ENCODE measurements around the gene CFAP74.

Gene CFAP74

DNA sequence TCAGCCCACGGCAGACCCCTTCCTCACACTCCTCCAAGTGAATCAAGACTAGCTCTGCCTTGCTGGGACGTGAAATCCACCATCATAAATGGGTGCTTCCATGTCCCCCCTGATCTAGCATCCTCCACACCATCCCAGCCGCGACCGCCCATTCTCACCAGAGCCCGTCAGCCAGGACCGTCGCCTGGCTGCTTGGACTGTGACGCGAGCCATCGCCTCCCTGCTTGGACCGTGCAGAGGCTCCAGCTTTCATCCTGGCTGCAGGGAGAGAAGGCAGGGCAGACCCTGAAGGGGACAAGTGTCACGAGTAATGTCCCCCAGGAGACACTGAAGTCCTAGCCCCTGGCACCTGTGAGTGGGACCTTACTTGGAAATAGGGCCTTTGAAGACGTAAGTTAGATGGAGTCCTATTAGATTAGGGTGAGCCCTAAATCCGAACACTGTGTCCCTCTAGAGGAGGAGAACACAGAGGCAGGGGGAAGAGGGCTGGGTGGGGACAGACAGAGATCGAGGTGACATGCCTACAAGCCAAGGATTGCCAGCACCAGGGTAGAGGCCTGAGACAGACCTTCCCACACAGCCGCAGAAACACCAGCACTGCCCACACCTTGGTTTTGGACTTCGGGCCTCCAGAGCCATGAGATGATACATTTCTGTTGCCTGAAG is 33.9 kb upstream of the CFAP74 start:
- H3K4me3 Mint-ChIP-seq = no peak overlapping the region
- H3K27me3 Mint-ChIP-seq (ENCODE audit: low read depth) = peaks cover 17% of the 10 kb centered on the region
- no peaks in the 10 kb centered on the region for H3K36me3 Mint-ChIP-seq (ENCODE audit: low read depth)
- H3K27ac Mint-ChIP-seq = no peak overlapping the region
- TF ChIP-seq, protein P1, sequence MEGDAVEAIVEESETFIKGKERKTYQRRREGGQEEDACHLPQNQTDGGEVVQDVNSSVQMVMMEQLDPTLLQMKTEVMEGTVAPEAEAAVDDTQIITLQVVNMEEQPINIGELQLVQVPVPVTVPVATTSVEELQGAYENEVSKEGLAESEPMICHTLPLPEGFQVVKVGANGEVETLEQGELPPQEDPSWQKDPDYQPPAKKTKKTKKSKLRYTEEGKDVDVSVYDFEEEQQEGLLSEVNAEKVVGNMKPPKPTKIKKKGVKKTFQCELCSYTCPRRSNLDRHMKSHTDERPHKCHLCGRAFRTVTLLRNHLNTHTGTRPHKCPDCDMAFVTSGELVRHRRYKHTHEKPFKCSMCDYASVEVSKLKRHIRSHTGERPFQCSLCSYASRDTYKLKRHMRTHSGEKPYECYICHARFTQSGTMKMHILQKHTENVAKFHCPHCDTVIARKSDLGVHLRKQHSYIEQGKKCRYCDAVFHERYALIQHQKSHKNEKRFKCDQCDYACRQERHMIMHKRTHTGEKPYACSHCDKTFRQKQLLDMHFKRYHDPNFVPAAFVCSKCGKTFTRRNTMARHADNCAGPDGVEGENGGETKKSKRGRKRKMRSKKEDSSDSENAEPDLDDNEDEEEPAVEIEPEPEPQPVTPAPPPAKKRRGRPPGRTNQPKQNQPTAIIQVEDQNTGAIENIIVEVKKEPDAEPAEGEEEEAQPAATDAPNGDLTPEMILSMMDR (IDR thresholded peaks at IDR 0.05; ENCODE audit: unreplicated experiment in 3 of 3) = no peak
- H3K9me3 Mint-ChIP-seq = no peaks in the 10 kb centered on the region
- H3K4me1 Mint-ChIP-seq = no peaks in the 10 kb centered on the region

DNA sequence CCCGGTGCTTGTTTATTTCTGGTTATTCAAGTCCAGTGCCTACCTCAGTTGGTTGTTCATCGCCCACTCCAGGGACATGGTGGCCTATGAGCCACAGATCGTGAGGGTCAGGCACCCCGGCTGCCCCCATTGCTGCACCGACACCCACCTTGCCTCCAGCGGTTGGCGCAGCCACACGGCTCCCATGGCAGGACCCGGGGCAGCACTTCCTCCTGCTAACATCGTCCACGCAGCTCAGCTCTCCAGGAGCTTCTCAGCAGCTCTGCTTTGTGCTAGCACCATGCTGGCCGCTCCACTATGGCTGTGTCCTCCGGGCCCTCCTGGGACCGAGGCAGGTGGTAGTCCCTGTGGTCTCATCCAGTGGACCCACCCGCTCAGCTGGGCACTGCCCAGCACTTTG is 32.7 kb upstream of the CFAP74 start:
- no peak overlapping the region for H3K27ac Mint-ChIP-seq
- H3K4me1 Mint-ChIP-seq = no peaks in the 10 kb centered on the region
- no peaks in the 10 kb centered on the region for H3K36me3 Mint-ChIP-seq (ENCODE audit: low read depth)
- H3K9me3 Mint-ChIP-seq = no peaks in the 10 kb centered on the region
- peaks cover 17% of the 10 kb centered on the region for H3K27me3 Mint-ChIP-seq (ENCODE audit: low read depth)
- TF ChIP-seq, protein P1 (IDR thresholded peaks at IDR 0.05; ENCODE audit: unreplicated experiment in 3 of 3) = no peak
- no peak overlapping the region for H3K4me3 Mint-ChIP-seq

DNA sequence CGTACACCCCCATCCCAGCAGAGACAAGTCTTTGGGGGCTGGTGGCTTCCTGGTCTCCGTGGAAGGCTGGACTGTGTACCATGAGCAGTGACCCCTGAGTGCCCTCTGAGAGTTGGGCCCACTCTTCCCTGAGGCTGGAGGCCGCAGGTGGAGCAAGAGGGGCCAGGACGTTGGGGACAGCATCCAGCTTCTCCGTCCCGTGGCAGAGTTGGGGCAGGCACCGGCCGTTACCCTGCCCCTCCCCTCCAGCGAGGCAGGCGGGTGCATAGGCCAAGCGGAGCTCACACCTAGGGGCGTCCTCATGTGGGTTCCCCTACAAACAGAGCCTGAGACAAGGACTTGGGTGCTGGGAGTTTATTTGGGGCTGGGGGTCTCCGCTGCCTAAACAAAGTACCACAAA is 29.6 kb upstream of the CFAP74 start:
- H3K36me3 Mint-ChIP-seq (ENCODE audit: low read depth) = no peaks in the 10 kb centered on the region
- TF ChIP-seq, protein P1 (IDR thresholded peaks at IDR 0.05; ENCODE audit: unreplicated experiment in 3 of 3) = no peak
- H3K4me1 Mint-ChIP-seq = peaks cover 5% of the 10 kb centered on the region
- no peaks in the 10 kb centered on the region for H3K9me3 Mint-ChIP-seq
- H3K27ac Mint-ChIP-seq = no peak overlapping the region
- peaks cover 9% of the 10 kb centered on the region for H3K27me3 Mint-ChIP-seq (ENCODE audit: low read depth)
- no peak overlapping the region for H3K4me3 Mint-ChIP-seq

DNA sequence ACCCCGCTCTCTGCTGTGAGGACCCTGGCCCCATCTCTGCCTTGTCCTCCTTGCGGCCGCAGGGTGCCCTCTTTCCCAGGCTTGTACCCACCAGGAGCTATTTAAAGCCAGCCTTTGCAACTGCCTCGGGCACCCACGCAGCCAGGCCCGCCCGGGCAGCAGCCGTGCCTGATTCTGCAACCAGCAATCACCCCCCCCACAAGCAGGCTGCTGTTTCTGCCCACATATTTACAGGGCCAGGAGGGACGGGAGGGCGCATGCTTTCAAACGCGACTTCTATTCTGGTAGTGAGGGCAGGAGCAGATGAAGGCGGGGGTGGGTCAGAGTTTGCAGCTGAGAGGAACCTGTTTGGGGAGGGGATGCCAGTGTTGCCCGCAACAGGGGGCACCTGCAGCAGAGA is 29.2 kb upstream of the CFAP74 start:
- H3K9me3 Mint-ChIP-seq = no peaks in the 10 kb centered on the region
- TF ChIP-seq, protein P1 (IDR thresholded peaks at IDR 0.05; ENCODE audit: unreplicated experiment in 3 of 3) = no peak
- peaks cover 5% of the 10 kb centered on the region for H3K4me1 Mint-ChIP-seq
- H3K36me3 Mint-ChIP-seq (ENCODE audit: low read depth) = no peaks in the 10 kb centered on the region
- H3K27ac Mint-ChIP-seq = no peak overlapping the region
- H3K4me3 Mint-ChIP-seq = no peak overlapping the region
- H3K27me3 Mint-ChIP-seq (ENCODE audit: low read depth) = peaks cover 7% of the 10 kb centered on the region

DNA sequence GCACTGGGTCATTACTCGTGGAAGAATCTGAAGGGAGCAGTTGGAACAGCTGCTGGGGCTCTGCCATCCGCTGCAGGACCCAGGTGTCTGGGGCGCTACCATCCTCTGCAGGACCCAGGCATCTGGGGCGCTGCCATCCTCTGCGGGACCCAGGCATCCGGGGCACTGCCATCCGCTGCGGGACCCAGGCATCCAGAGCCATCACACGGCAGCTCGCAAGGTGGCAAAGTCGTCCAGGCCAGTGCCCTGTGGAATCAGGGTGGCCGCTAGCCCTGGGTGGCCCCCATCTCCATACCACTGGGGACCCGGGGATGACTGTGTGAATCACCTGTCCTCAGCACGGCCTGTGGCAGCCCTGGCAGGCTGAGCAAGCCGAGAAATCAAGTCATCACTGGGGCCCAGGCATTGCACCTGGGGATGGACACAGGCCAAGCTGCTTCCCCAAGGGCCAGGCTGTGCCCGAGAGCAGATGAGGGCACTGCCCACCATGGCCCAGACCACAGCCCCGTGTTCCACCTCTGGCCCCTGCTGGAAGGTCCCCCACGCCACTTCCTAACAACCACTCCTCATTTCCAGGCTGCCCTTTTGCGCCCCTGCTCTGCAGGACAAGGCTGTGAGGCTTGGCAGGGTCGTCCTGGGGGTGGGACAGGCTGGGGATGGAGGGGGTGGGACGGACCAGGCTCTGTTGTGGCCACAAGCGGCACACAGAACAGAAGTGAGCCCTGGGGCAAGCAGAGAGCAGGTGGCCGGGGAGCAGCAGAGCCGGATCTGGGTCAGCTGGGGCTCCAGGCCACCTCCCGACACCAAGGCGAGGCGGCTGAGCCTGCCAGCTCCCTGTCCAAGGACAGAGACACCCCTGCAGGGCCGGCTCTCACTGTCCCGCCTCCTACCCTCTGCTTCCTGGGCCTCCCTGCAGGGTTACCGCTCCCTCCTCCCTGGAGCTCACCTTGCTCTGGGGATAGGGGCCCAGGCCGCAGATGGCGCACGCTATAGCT is 28.3 kb upstream of the CFAP74 start:
- Mint-ChIP-seq H3K9me3 (no peaks in the 10 kb centered on the region), H3K27me3 (ENCODE audit: low read depth) (peaks cover 15% of the 10 kb centered on the region), H3K36me3 (ENCODE audit: low read depth) (no peaks in the 10 kb centered on the region)

More for the DNA sequence above, 28.3 kb upstream of the CFAP74 start:
- TF ChIP-seq, protein P1 (IDR thresholded peaks at IDR 0.05; ENCODE audit: unreplicated experiment in 3 of 3) = no peak
- Mint-ChIP-seq H3K4me3 (no peak overlapping the region), H3K27ac (no peak overlapping the region), H3K4me1 (peaks cover 5% of the 10 kb centered on the region)
